Measurements from ENCODE around the gene CTIF.

DNA sequence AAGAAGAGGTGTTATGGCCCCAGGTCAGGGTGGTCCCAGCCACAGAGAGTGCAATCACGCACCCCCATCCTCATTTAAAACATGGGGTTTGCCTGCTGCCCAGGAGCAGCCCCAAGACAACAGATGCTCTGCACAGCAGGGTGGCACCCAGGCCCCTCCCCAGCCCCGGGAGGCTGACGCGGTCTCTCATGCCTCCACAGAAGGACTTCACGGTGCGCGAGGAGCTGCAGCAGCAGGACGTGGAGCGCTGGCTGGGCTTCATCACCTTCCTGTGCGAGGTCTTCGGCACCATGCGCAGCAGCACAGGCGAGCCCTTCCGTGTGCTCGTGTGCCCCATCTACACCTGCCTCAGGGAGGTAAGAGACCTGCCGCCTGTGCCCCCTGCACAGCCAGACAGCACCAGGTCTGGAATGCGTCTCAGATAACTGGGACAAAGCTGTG is 278.2 kb downstream of the CTIF start:
- no peak for TF ChIP-seq CTCF (IDR thresholded peaks at IDR 0.05)
- no peak for TF ChIP-seq POLR2A (IDR thresholded peaks at IDR 0.05)

All from heart left ventricle (tissue), 13 donors.